ENCODE results near the gene HAVCR2.

HAVCR2 gene

DNA sequence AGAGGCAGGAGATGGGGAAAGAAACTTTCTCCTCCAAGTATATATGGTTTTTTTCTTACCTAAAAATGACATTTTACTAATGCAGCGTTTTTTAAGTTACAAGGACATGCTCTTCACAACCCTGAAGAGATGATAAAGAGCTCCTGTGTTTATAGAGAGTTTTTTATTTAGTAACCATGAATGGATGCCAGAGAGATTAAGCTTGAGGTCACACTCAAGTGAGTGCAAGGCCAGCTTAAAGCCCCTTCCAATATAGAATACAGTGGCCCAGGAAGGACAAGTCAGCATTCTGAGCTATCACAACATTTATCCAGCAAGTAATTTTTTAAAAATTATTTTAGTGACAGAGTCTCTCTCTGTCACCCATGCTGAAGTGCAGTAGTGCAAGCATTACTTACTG lies 6.7 kb upstream of the HAVCR2 start:
- TF ChIP-seq, protein P1, sequence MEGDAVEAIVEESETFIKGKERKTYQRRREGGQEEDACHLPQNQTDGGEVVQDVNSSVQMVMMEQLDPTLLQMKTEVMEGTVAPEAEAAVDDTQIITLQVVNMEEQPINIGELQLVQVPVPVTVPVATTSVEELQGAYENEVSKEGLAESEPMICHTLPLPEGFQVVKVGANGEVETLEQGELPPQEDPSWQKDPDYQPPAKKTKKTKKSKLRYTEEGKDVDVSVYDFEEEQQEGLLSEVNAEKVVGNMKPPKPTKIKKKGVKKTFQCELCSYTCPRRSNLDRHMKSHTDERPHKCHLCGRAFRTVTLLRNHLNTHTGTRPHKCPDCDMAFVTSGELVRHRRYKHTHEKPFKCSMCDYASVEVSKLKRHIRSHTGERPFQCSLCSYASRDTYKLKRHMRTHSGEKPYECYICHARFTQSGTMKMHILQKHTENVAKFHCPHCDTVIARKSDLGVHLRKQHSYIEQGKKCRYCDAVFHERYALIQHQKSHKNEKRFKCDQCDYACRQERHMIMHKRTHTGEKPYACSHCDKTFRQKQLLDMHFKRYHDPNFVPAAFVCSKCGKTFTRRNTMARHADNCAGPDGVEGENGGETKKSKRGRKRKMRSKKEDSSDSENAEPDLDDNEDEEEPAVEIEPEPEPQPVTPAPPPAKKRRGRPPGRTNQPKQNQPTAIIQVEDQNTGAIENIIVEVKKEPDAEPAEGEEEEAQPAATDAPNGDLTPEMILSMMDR (IDR thresholded peaks at IDR 0.05; ENCODE audit: low read length, missing control alignments): no peak
- H3K4me3 ChIP-seq (replicated peaks; ENCODE audit: low read depth, low read length): no peak overlapping the region
- DNase-seq (ENCODE audit: low read depth): no peak

DNA sequence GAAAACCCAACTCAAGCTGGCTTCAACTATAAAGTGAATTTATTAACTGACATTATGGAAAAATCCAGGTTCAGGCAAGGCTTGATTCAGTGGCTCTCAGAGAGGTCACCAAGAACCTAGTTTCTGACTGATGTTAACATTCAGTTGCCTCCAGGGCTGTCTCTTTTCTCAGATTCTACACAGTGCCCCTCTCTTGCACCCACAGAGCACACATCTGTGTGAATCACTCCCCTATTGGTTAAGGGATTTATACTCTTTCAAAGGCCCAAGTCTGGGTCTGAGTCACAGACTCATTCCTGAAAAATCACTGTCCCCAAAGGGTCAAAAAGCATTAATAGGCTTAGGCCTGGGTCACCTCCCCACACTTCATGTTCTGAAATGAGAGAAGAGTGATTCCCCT lies 6.2 kb upstream of the HAVCR2 start:
- H3K4me3 ChIP-seq (replicated peaks; ENCODE audit: low read depth, low read length): no peak overlapping the region
- no peak for DNase-seq (ENCODE audit: low read depth)
- TF ChIP-seq, protein P1 (IDR thresholded peaks at IDR 0.05; ENCODE audit: low read length, missing control alignments): no peak

DNA sequence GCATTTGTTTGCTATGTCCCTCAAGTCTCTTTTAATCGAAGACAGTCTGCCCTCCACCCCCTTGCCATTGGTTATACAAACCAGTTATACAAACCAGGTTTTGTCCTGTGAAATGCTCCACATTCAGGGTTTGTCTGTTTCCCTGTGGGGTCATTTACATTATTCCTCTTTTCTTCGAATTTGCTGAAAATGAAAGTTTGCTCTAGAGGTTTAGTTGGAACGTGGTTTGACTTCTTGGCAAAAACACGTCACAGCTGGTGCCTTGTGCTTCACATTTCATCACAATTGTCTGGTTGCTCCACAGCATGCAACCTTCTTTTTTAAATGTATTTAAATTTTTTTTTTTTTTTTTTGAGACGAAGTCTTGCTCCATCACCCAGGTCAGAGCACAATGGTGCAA lies 4.2 kb upstream of the HAVCR2 start:
- TF ChIP-seq, protein P1 (IDR thresholded peaks at IDR 0.05; ENCODE audit: low read length, missing control alignments): no peak
- no peak overlapping the region for H3K4me3 ChIP-seq (replicated peaks; ENCODE audit: low read depth, low read length)
- no peak for DNase-seq (ENCODE audit: low read depth)

DNA sequence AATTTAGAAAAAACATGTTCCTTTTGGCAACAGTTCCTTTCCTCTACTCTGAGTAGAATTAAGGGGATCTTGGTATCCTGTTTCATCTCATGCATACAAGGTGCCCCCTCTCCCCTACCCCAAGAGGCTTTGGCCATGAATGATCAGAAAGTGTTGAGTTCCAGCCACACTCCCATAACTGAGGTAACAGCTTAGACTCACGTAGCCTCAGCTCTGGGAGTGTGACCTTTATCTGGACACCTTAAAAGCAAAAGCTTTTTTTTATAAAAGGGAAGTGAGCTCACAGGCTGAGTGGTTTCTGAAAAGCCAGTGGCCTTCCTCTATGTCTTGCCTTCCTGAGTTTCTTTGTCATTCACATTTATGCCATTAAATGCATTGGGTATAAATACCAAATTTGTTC lies 900 bp upstream of the HAVCR2 start:
- TF ChIP-seq, protein P1 (IDR thresholded peaks at IDR 0.05; ENCODE audit: low read length, missing control alignments): no peak
- no peak overlapping the region for H3K4me3 ChIP-seq (replicated peaks; ENCODE audit: low read depth, low read length)

DNA sequence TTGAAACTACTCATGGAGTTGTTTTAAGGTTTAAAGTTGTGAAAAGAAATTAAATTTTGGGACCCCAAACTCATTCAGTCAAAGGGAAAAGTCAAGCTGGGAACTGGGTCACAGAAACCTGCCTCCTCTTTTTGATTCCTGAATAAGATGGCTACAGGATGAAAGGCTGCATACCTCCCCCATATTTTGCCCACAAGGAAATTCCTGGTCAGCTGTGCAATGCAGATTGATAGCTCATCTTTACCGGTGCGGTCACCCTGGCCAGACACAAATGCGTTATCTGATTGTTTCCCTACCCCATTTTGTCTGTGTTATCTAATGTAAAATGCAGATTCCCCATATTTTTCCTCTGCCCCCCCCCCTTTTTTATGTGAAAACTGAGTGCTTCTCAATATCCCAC lies 1.3 kb downstream of the HAVCR2 start:
- TF ChIP-seq, protein P1 (IDR thresholded peaks at IDR 0.05; ENCODE audit: low read length, missing control alignments): no peak
- H3K4me3 ChIP-seq (replicated peaks; ENCODE audit: low read depth, low read length): no peak overlapping the region
- DNase-seq (ENCODE audit: low read depth): no peak

More for the DNA sequence above, 900 bp upstream of the HAVCR2 start:
- DNase-seq (ENCODE audit: low read depth): no peak

DNA sequence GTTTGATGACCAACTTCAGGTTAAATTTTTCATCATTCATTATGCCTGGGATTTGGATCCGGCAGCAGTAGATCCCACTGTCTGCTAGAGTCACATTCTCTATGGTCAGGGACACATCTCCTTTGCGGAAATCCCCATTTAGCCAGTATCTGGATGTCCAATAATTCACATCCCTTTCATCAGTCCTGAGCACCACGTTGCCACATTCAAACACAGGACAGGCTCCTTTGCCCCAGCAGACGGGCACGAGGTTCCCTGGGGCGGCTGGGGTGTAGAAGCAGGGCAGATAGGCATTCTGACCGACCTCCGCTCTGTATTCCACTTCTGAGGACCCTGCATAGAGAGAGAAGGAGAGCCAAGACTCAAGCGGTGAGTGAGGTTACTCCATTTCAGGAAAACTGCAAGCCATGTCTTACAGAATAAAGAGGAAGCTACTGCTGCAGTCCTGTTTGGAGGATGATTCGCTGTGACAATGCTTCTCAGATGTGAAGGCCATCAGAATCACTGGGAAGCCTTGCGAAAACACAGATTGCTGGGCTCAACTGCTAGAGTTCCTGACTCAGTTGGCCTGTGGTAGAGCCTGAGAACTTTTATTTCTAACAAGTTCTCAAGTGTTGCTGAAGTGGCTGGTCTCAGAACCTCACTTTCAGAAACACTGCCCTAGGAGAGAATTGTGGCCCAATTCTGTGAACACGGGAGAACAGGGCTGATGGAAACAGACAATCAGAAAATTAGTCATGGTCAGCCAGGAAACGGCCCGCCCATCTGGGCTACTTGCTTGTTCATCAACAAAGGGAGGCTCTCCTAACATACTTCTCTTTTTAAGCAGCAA lies 2.0 kb downstream of the HAVCR2 start:
- TF ChIP-seq, protein P1 (IDR thresholded peaks at IDR 0.05; ENCODE audit: low read length, missing control alignments): no peak
- DNase-seq (ENCODE audit: low read depth): no peak
- H3K4me3 ChIP-seq (replicated peaks; ENCODE audit: low read depth, low read length): no peak overlapping the region

Measured in fibroblast of pulmonary artery (primary cell).